ENCODE data around the gene ABHD17B. TPM values are rescaled to one million over a fixed set of nuclear protein-coding genes. Genes with fewer than 3 reads are reported as not detected.

The ABHD17B gene
- total and polyA plus RNA-seq, 12 donors: 2.4 to 45.2 (median 15.3) TPM

GRCh38 chr9:71820403-71820921 is 90.5 kb downstream of the ABHD17B start:
- Histone ChIP-seq H3K4me3 (no peak overlapping the region), H3K27me3 (no peaks in the 10 kb centered on the region), H3K9me3 (replicated peaks in 1 of 3) (no peaks in the 10 kb centered on the region), H3K27ac (no peak overlapping the region), H3K36me3 (replicated peaks in 1 of 2) (no peaks in the 10 kb centered on the region), H3K4me1 (replicated peaks in 1 of 2) (no peaks in the 10 kb centered on the region)
- intact Hi-C loops (cut with DNase I): loop anchor here in 1 of 2 donors (5.0 kb wide), 1 partner anchor 202 kb away; no protein-coding TSS in a partner anchor
- DNase-seq: no peak
- WGBS, 4 donors: 66 to 73% (median 68%) methylated on average over 6 of the region's 6 CpGs
- TF ChIP-seq, protein P1, sequence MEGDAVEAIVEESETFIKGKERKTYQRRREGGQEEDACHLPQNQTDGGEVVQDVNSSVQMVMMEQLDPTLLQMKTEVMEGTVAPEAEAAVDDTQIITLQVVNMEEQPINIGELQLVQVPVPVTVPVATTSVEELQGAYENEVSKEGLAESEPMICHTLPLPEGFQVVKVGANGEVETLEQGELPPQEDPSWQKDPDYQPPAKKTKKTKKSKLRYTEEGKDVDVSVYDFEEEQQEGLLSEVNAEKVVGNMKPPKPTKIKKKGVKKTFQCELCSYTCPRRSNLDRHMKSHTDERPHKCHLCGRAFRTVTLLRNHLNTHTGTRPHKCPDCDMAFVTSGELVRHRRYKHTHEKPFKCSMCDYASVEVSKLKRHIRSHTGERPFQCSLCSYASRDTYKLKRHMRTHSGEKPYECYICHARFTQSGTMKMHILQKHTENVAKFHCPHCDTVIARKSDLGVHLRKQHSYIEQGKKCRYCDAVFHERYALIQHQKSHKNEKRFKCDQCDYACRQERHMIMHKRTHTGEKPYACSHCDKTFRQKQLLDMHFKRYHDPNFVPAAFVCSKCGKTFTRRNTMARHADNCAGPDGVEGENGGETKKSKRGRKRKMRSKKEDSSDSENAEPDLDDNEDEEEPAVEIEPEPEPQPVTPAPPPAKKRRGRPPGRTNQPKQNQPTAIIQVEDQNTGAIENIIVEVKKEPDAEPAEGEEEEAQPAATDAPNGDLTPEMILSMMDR (IDR thresholded peaks at IDR 0.05): no peak
- TF ChIP-seq POLR2A (IDR thresholded peaks at IDR 0.05): no peak

DNA sequence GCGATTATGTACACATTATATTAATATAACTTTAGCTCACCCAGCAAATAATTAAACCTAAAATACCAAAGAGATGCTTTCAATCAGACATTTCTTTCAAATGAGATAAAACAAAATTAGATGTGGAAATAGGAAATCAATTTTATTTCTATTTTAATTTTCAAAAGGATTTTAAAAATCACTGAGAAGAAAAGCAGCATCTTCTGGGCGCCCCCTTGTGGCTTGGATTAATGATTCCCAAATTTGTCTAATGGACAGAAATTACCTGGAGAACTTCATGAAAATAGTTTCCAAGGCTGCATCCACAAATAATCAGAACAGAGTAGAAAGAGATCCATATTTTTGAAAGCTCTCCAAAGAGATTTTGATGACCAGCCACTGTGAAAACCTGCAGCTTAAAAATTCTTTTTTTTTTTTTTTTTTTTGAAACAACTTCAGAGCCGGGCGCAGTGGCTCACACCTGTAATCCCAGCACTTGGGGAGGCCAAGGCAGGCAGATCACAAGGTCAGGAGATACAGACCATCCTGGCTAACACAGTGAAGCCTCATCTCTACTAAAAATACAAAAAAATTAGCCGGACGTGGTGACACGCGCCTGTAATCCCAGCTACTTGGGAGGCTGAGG is 91.8 kb downstream of the ABHD17B start:
- DNase-seq: peak in 6 of 7 donors; percentile 34 to 67 (median 51)
- TF ChIP-seq POLR2A (IDR thresholded peaks at IDR 0.05): no peak
- TF ChIP-seq, protein P1 (IDR thresholded peaks at IDR 0.05): peak; percentile 49 to 86 (median 69)
- no peaks in the 10 kb centered on the region for H3K27me3 ChIP-seq
- intact Hi-C loops (cut with DNase I): loop anchor here in 1 of 2 donors (5.0 to 10.0 kb wide), 2 partner anchors 212 to 446 kb away; no protein-coding TSS in a partner anchor
- H3K36me3 ChIP-seq (replicated peaks in 1 of 2): no peaks in the 10 kb centered on the region
- H3K4me1 ChIP-seq (replicated peaks in 1 of 2): no peaks in the 10 kb centered on the region
- no peak overlapping the region for H3K27ac ChIP-seq
- 81 to 84% (median 84%) methylated on average over 8 of the region's 8 CpGs for WGBS, 4 donors
- no peak overlapping the region for H3K4me3 ChIP-seq
- H3K9me3 ChIP-seq (replicated peaks in 1 of 3): no peaks in the 10 kb centered on the region

DNA sequence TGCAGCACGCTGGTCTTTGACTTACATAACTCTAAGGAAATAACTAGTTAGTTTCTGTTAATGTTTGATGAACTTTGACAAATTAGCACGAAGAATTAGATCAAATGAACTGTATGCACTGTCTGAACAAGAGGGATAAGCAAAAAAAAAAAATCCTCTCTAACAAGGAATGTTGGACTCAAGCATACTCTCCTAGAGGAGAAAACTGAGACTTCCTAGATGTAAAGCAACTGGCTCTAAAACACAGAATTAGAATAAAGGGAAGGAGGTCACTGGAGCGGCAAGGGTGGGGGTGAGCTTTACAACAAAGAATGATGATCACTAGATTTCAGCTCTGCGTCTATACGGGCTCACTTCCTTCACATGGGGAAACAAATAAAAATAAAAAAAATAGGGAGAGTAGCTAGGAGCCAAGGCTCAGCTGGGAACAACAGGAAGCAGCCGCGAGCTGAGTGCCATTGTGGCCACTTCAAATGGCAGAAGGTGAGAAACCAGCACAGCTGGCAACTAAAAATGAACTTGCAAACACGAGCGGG is 94.0 kb downstream of the ABHD17B start:
- H3K36me3 ChIP-seq (replicated peaks in 1 of 2): no peaks in the 10 kb centered on the region
- no peak overlapping the region for H3K27ac ChIP-seq
- 60 to 68% (median 64%) methylated on average over 9 of the region's 9 CpGs for WGBS, 4 donors
- no peak for TF ChIP-seq POLR2A (IDR thresholded peaks at IDR 0.05)
- TF ChIP-seq, protein P1 (IDR thresholded peaks at IDR 0.05): no peak
- intact Hi-C loops (cut with DNase I): loop anchor here in 1 of 2 donors (5.0 to 10.0 kb wide), 2 partner anchors 210 to 448 kb away; no protein-coding TSS in a partner anchor
- no peaks in the 10 kb centered on the region for H3K9me3 ChIP-seq (replicated peaks in 1 of 3)
- no peak overlapping the region for H3K4me3 ChIP-seq
- no peaks in the 10 kb centered on the region for H3K27me3 ChIP-seq
- no peak for DNase-seq
- H3K4me1 ChIP-seq (replicated peaks in 1 of 2): no peaks in the 10 kb centered on the region

Small RNA genes lying within 50 kb of the gene (small RNA-seq; reads per million reads assigned to genes)
- 0 reads per million in 2 donors for gene RF00019

Other genes starting within 250 kb of the ABHD17B start
- gene CEMIP2, start 142.7 kb downstream of the ABHD17B start, total RNA-seq: 10 to 100 TPM in 8 of 9 donors, 1 to 10 TPM in 1; 9.3 to 84.6 (median 34.6) TPM
- gene CEMIP2, start 142.7 kb downstream of the ABHD17B start, polyA plus RNA-seq: 10 to 100 TPM in 1 of 3 donors, 1 to 10 TPM in 2; 6.8 to 14.6 (median 7.4) TPM
- 10 to 100 TPM in 6 of 9 donors, 1 to 10 TPM in 3; 8.1 to 18.8 (median 12.7) TPM for gene C9orf85, start 446 bp upstream of the ABHD17B start, total RNA-seq
- 10 to 100 TPM in 1 of 3 donors, 1 to 10 TPM in 2; 4.7 to 17.1 (median 7.3) TPM for gene C9orf85, start 446 bp upstream of the ABHD17B start, polyA plus RNA-seq
- gene C9orf57, start 149.4 kb upstream of the ABHD17B start, total RNA-seq: not detected
- gene C9orf57, start 149.4 kb upstream of the ABHD17B start, polyA plus RNA-seq: not detected
- 1 to 10 TPM in 3 of 9 donors, under 1 TPM in 4, not detected in 2; 0.06 to 2.8 (median 0.27) TPM for gene GDA, start 238.2 kb upstream of the ABHD17B start, total RNA-seq
- 1 to 10 TPM in 1 of 3 donors, under 1 TPM in 2; 0.57 to 1.8 (median 0.64) TPM for gene GDA, start 238.2 kb upstream of the ABHD17B start, polyA plus RNA-seq

Data from adrenal gland (tissue), 12 donors.